Suprapubic skin (tissue), 3 donors: Measurements from ENCODE around the gene PCCB.

ENCODE experiments used
- CTCF ChIP-seq, 2 donors: fragments of 200-600 bp in 1 of 2; fragments of 450-650 bp in 1 of 2; sonication (generic) in 1 of 2; IDR thresholded peaks; one replicate each; pipeline ENCODE4 v1.5.1; 2016 to 2019; ENCODE audit warnings: antibody characterized with exemption in 2 of 2, mild to moderate bottlenecking in 1 of 2, moderate library complexity in 1 of 2
- POLR2A ChIP-seq, 2 donors: fragments of 450-650 bp; IDR thresholded peaks; one replicate each; pipeline ENCODE4 v1.6.1; 2017; ENCODE audit warnings: antibody characterized with exemption in 2 of 2, mild to moderate bottlenecking in 2 of 2, moderate library complexity in 2 of 2

- TF ChIP-seq CTCF (IDR thresholded peaks at IDR 0.05) (no peak), POLR2A (IDR thresholded peaks at IDR 0.05) (no peak)
Measured at GRCh38 chr3:136258199-136258598, 8.1 kb downstream of the PCCB start.
